Panc1 (cell line): ENCODE results near the gene LHFPL2.

Experiments used
- POLR2AphosphoS5 ChIP-seq: IDR thresholded peaks from 2 replicates; pipeline ENCODE4 v1.6.1; 2012; ENCODE audit warnings: mild to moderate bottlenecking, low read depth, low read length, moderate library complexity
- TF ChIP-seq, protein P1 (sequence below): fragments of 450-650 bp; IDR thresholded peaks from 2 replicates; pipeline ENCODE4 v1.5.1; 2017; ENCODE audit warnings: mild to moderate bottlenecking

DNA sequence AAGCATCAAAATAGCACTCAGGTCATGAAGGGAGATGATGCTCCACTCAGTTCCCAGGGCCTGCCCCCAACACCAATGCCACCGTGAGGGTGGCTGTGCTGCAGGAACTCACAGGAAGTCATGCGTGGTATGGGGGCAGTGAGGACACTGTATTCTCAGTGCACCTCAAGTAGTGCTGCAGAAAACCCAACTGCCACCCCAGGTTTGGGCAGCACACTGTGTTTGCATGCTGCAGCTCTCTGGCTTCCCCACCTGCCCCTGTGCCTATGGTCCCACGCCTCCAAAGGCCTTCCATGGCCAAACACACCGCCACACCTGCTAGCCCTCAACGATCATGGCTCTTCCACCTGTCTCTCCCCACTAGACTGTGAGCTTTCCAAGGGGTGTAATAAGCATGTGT, 14.3 kb downstream of the LHFPL2 start:
- TF ChIP-seq, protein P1, sequence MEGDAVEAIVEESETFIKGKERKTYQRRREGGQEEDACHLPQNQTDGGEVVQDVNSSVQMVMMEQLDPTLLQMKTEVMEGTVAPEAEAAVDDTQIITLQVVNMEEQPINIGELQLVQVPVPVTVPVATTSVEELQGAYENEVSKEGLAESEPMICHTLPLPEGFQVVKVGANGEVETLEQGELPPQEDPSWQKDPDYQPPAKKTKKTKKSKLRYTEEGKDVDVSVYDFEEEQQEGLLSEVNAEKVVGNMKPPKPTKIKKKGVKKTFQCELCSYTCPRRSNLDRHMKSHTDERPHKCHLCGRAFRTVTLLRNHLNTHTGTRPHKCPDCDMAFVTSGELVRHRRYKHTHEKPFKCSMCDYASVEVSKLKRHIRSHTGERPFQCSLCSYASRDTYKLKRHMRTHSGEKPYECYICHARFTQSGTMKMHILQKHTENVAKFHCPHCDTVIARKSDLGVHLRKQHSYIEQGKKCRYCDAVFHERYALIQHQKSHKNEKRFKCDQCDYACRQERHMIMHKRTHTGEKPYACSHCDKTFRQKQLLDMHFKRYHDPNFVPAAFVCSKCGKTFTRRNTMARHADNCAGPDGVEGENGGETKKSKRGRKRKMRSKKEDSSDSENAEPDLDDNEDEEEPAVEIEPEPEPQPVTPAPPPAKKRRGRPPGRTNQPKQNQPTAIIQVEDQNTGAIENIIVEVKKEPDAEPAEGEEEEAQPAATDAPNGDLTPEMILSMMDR: no peak
- TF ChIP-seq POLR2AphosphoS5: no peak
